Thoracic aorta (tissue), 2 donors: ENCODE measurements around the gene PDE1A. TPM values are rescaled to one million over a fixed set of nuclear protein-coding genes. Genes with fewer than 3 reads are reported as not detected.
A peak's percentile ranks its signal among the peaks of the same experiment; 100 is the strongest.

Source experiments
- ATAC-seq: fragments of 150-250 bp; one replicate; pipeline ENCODE4 v1.8.0; 2017; ENCODE audit warnings: low read depth; ENCODE audit not compliant: insufficient number of reproducible peaks, low FRiP score
- DNase-seq: peaks from one replicate; pipeline ENCODE4 v3.0.0-alpha.2; 2020; ENCODE audit warnings: low spot score
- H3K27ac ChIP-seq, 2 donors: fragments of 200-600 bp; sonication (generic); 1 replicate in 1 of 2; 2 replicates in 1 of 2; pipeline ENCODE4 v1.5.1; 2016; ENCODE audit warnings: mild to moderate bottlenecking in 2 of 2, moderate library complexity in 2 of 2
- H3K27me3 ChIP-seq: fragments of 200-600 bp; sonication (generic); replicated peaks from 2 replicates; pipeline ENCODE4 v1.6.0; 2016; ENCODE audit warnings: mild to moderate bottlenecking; ENCODE audit not compliant: insufficient read depth
- H3K36me3 ChIP-seq: fragments of 200-600 bp; sonication (generic); one replicate; pipeline ENCODE4 v1.5.1; 2016
- H3K4me1 ChIP-seq, 2 donors: fragments of 200-600 bp; sonication (generic); 1 replicate in 1 of 2; 2 replicates in 1 of 2; pipeline versions ENCODE4 v1.5.1 to v1.6.0; 2016; ENCODE audit warnings: low read depth in 2 of 2, mild to moderate bottlenecking in 1 of 2; ENCODE audit not compliant: control insufficient read depth in 1 of 2
- H3K4me3 ChIP-seq: fragments of 200-600 bp; sonication (generic); 2 replicates; pipeline ENCODE4 v1.5.1; 2016; ENCODE audit warnings: mild to moderate bottlenecking
- H3K9me3 ChIP-seq: fragments of 200-600 bp; sonication (generic); 2 replicates; pipeline ENCODE4 v1.5.1; 2016
- total RNA-seq, 2 donors: library from RNA; depleted of rRNA; stranded (reverse); fragments of >200 nt; gene quantifications; one replicate each; pipeline versions ENCODE4 v1.1.0 to v1.2.3, GENCODE V29; 2016
- TF ChIP-seq, protein P1 (sequence below): fragments of 200-600 bp; sonication (generic); IDR thresholded peaks from one replicate; pipeline ENCODE4 v1.5.1; 2019; ENCODE audit warnings: antibody characterized with exemption

Gene PDE1A
- total RNA-seq, 2 donors from 2014 or later = 31.7 to 35.2 TPM

DNA sequence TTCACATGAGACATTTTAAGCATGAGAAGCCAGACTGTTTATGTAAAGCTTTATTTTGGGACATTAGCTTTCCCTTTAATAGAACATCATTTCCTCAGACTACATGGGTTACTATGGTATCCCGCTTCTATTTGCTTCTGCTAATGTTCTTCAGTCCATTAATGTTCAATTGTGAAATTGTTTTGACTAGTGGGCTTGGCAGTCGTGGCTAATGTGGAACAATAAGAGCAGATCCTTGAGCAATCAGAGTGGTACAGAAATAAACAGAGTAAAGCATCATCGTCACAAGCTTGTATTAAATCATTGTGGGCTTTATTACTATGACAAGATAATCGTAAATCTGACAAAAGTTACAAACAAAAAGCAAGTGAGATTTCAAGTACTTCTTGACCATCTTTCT lies 60.2 kb downstream of the PDE1A start:
- Histone ChIP-seq H3K27me3 (no peaks in the 10 kb centered on the region), H3K36me3 (no peaks in the 10 kb centered on the region), H3K27ac (peak overlapping the region in 1 of 2 donors; percentile 24), H3K4me1 (peaks cover 25 to 36% of the 10 kb centered on the region in 2 donors), H3K4me3 (no peak overlapping the region), H3K9me3 (no peaks in the 10 kb centered on the region)
- TF ChIP-seq, protein P1, sequence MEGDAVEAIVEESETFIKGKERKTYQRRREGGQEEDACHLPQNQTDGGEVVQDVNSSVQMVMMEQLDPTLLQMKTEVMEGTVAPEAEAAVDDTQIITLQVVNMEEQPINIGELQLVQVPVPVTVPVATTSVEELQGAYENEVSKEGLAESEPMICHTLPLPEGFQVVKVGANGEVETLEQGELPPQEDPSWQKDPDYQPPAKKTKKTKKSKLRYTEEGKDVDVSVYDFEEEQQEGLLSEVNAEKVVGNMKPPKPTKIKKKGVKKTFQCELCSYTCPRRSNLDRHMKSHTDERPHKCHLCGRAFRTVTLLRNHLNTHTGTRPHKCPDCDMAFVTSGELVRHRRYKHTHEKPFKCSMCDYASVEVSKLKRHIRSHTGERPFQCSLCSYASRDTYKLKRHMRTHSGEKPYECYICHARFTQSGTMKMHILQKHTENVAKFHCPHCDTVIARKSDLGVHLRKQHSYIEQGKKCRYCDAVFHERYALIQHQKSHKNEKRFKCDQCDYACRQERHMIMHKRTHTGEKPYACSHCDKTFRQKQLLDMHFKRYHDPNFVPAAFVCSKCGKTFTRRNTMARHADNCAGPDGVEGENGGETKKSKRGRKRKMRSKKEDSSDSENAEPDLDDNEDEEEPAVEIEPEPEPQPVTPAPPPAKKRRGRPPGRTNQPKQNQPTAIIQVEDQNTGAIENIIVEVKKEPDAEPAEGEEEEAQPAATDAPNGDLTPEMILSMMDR = no peak
- ATAC-seq (peak; percentile 81), DNase-seq (no peak)

DNA sequence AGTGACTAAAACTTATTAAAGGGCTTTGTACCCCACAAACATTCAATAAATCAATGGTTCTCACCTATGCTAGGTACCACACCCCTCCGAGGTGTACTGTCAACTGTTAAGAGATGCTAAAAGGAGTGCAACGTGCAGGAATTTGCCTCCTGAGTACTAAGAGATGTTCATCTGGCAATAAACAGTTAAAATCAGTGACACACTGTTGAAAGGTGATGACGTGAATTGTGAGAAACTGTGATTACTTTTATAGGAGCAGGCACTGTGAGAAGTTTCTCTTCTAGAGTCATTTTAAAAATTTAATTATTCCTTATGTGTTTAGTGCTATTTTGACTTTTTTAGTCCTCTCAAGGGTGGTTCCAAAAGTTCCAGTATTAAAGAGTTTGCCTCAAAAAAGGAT lies 61.0 kb downstream of the PDE1A start:
- Histone ChIP-seq H3K9me3 (no peaks in the 10 kb centered on the region), H3K4me3 (no peak overlapping the region), H3K36me3 (no peaks in the 10 kb centered on the region), H3K4me1 (peaks cover 17 to 34% of the 10 kb centered on the region in 2 donors), H3K27me3 (no peaks in the 10 kb centered on the region), H3K27ac (no peak overlapping the region)
- TF ChIP-seq, protein P1 = no peak
- no peak for DNase-seq
- ATAC-seq = no peak

DNA sequence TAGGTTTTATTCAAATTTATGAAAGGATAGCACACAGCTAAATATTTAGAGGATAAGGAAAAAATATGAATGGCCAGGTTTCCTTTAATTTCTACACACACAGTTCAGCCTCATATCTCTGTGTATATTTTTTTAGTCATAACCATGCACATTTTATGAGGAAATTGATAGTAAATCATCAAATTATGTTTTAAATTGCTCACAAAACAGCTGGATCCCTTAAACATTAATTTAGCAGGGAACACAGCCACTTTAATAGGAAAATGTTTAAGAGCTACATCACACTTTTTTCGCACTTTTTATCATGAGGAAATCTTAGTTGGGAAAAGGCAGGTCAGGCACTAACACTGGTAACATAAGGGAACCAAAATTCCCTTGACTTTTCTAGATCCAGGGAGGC lies 65.4 kb downstream of the PDE1A start:
- Histone ChIP-seq H3K27me3 (no peaks in the 10 kb centered on the region), H3K4me3 (no peak overlapping the region), H3K4me1 (peaks cover 5 to 31% of the 10 kb centered on the region in 2 donors), H3K27ac (no peak overlapping the region), H3K9me3 (no peaks in the 10 kb centered on the region), H3K36me3 (no peaks in the 10 kb centered on the region)
- ATAC-seq (no peak), DNase-seq (no peak)
- TF ChIP-seq, protein P1 = no peak

DNA sequence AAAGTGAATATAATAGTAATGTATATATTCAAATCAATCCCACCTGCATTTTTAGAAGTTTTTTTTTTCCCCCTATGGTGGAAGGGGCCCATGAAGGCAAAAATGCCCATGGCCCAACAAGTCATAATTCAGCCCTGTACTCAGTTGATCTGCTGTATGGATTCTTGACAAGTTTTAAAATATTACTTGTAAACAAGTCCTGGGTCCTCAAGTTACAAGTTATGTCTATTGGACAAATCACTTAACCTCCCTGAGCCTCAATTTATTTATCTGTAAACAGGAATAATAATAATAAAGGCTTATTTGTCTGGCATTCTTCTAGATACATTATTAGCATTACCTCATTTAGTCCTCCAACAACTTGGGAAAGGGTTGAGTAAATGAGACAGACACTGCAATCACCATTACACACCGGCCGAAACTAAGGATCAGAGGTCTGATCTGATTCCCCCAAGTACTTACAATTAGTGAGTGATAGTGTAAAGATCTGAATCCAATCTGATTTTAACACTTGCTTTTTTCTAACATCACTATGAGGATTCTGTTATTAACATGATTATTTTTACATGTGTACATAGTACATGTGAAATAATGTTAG lies 66.1 kb downstream of the PDE1A start:
- Histone ChIP-seq H3K27me3 (no peaks in the 10 kb centered on the region), H3K9me3 (no peaks in the 10 kb centered on the region), H3K4me1 (peaks cover 5 to 31% of the 10 kb centered on the region in 2 donors), H3K36me3 (no peaks in the 10 kb centered on the region), H3K4me3 (no peak overlapping the region), H3K27ac (peak overlapping the region in 1 of 2 donors; percentile 61)
- TF ChIP-seq, protein P1 = no peak
- no peak for ATAC-seq
- no peak for DNase-seq

DNA sequence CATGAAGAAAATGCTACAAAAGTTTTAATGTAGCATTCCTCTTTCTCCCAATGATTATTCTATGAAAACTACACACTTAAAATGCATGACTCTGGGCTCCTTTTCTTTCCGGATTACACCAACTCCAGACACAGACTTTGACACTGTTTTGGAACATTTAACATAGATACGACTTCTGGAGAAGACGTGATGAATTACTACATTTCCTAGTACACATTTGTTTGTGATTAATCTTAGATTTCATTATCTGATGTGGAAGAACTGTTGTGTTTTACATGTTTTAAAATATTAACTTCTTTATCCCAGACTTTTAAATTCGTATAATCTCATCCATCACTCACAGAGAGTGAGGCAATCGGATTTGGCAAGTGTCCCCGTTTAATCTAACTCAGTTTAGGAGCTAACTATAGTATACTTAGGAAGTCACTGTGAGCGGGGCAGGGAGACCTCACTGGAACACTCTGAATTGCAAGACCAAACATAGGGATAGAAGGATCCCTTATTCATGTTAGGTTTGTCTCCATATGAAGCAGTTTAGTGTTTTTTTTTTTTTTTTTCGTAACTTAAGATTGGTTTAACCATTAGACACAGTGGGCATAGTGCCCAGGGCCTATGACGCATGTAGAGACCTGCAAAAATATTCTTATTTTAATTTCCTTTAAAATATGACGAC lies 66.7 kb downstream of the PDE1A start:
- Histone ChIP-seq H3K36me3 (no peaks in the 10 kb centered on the region), H3K9me3 (no peaks in the 10 kb centered on the region), H3K4me1 (peaks cover 8 to 31% of the 10 kb centered on the region in 2 donors), H3K4me3 (peak overlapping the region; percentile 51), H3K27me3 (no peaks in the 10 kb centered on the region), H3K27ac (peak overlapping the region; percentile 55 to 61)
- TF ChIP-seq, protein P1 = no peak
- DNase-seq = peak; percentile 9
- peak; percentile 73 for ATAC-seq
